ENCODE results near the gene ARSD. TPM values are rescaled to one million over a fixed set of nuclear protein-coding genes. Genes with fewer than 3 reads are reported as not detected.

Gene ARSD
- polyA plus RNA-seq, 1 donor (not counting 4 experiments of a cell fraction or from before 2014, with no cell fraction given), result 7.9 TPM

DNA sequence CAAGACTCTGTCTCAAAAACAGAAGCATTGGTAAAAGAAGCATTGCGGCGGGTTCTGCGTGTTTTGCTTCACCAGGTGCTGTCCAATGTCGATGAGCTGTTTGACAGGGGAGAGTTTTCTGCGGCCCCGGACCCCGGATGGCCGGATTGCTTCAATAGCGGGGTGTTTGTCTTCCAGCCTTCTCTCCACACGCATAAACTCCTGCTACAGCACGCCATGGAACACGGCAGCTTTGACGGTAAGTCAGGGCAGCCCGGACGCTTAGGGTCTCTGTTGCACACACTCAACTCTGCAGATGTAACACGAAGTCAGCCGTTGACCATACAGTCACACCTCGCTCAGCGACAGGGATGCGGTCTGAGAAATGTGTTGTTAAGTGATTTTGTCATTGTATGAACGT, 74.2 kb downstream of the ARSD start:
- H3K27ac ChIP-seq (ENCODE audit: control insufficient read depth, insufficient read depth, low read length), result no peak overlapping the region
- no peak for DNase-seq (ENCODE audit: low read depth, low spot score)
- H3K4me1 ChIP-seq (ENCODE audit: control insufficient read depth, extremely low read depth, insufficient read depth, low read length), result no peaks in the 10 kb centered on the region
- no peaks in the 10 kb centered on the region for H3K27me3 ChIP-seq (ENCODE audit: control insufficient read depth, extremely low read depth, insufficient read depth, low read length)
- H3K9me3 ChIP-seq (ENCODE audit: control insufficient read depth, low read depth, low read length), result no peaks in the 10 kb centered on the region
- no peak for TF ChIP-seq EZH2 (IDR thresholded peaks at IDR 0.05; ENCODE audit: low read length)
- TF ChIP-seq, protein P1, sequence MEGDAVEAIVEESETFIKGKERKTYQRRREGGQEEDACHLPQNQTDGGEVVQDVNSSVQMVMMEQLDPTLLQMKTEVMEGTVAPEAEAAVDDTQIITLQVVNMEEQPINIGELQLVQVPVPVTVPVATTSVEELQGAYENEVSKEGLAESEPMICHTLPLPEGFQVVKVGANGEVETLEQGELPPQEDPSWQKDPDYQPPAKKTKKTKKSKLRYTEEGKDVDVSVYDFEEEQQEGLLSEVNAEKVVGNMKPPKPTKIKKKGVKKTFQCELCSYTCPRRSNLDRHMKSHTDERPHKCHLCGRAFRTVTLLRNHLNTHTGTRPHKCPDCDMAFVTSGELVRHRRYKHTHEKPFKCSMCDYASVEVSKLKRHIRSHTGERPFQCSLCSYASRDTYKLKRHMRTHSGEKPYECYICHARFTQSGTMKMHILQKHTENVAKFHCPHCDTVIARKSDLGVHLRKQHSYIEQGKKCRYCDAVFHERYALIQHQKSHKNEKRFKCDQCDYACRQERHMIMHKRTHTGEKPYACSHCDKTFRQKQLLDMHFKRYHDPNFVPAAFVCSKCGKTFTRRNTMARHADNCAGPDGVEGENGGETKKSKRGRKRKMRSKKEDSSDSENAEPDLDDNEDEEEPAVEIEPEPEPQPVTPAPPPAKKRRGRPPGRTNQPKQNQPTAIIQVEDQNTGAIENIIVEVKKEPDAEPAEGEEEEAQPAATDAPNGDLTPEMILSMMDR (optimal IDR thresholded peaks at IDR 0.05 in 1 of 3, IDR thresholded peaks at IDR 0.05 in 1 of 3, conservative IDR thresholded peaks at IDR 0.05 in 1 of 3; ENCODE audit: extremely low read depth in 1 of 3, insufficient read depth in 2 of 3, low read length in 3 of 3), result no peak
- H3K79me2 ChIP-seq (ENCODE audit: control insufficient read depth, insufficient read depth, low read length), result no peaks in the 10 kb centered on the region
- H3K36me3 ChIP-seq (ENCODE audit: control insufficient read depth in 2 of 2, extremely low read depth in 1 of 2, insufficient read depth in 2 of 2, low read length in 2 of 2), result no peaks in the 10 kb centered on the region
- no peak overlapping the region for H3K4me2 ChIP-seq (ENCODE audit: control insufficient read depth, extremely low read depth, insufficient read depth, low read depth, low read length)
- no peaks in the 10 kb centered on the region for H3K9me1 ChIP-seq (ENCODE audit: control insufficient read depth, extremely low read depth, insufficient read depth, low read length)
- no peak overlapping the region for H3K9ac ChIP-seq (ENCODE audit: control insufficient read depth, extremely low read depth, insufficient read depth, low read length)
- H3K4me3 ChIP-seq (ENCODE audit: control insufficient read depth in 2 of 3, extremely low read depth in 1 of 3, insufficient read depth in 2 of 3, low read depth in 1 of 3, low read length in 3 of 3), result no peak overlapping the region
- no peak for FAIRE-seq
- no peaks in the 10 kb centered on the region for H4K20me1 ChIP-seq (ENCODE audit: control insufficient read depth, extremely low read depth, insufficient read depth, low read length)
- H2AFZ ChIP-seq (ENCODE audit: control insufficient read depth, low read length), result no peak overlapping the region
- dilution Hi-C loops (cut with MboI; ENCODE audit: extremely low pct_ligation_motif_present, low sequenced_read_pairs), result loop anchor here (25.0 kb wide), 1 partner anchor 182 kb away; the partner anchor contains the start of gene ARSF

Other genes with a start within 250 kb of the ARSD start
- gene CD99, start 238.0 kb downstream of the ARSD start, polyA plus RNA-seq, result 33.8 to 165 TPM (median 74.4 TPM) in 3 replicates
- gene XG, start 177.3 kb downstream of the ARSD start, polyA plus RNA-seq, result 56.5 to 74.4 TPM (median 70.9 TPM) in 3 replicates
- gene GYG2, start 100.4 kb downstream of the ARSD start, polyA plus RNA-seq, result 0.05 to 0.08 TPM in 2 of 3 replicates, not detected in the other
- gene ARSH, start 77.2 kb upstream of the ARSD start, polyA plus RNA-seq, result not detected in 3 replicates
- 0.05 to 0.08 TPM in 2 of 3 replicates, not detected in the other for gene ARSF, start 112.1 kb upstream of the ARSD start, polyA plus RNA-seq